ENCODE results near the gene PKDCC. TPM values are rescaled to one million over a fixed set of nuclear protein-coding genes. Genes with fewer than 3 reads are reported as not detected.

The PKDCC gene
- total RNA-seq, 1 donor from 2014 or later, result 42.2 TPM

- H3K4me3 Mint-ChIP-seq (ENCODE audit: unreplicated experiment), result peak overlapping the region; percentile 57
- H3K36me3 Mint-ChIP-seq (ENCODE audit: unreplicated experiment), result no peaks in the 10 kb centered on the region
- no peaks in the 10 kb centered on the region for H3K27me3 Mint-ChIP-seq (ENCODE audit: unreplicated experiment)
- H3K9me3 Mint-ChIP-seq (ENCODE audit: unreplicated experiment), result no peaks in the 10 kb centered on the region
- H3K27ac Mint-ChIP-seq (ENCODE audit: unreplicated experiment), result no peak overlapping the region
- no peak for TF ChIP-seq CTCF (IDR thresholded peaks at IDR 0.05)
- no peak for DNase-seq (ENCODE audit: extremely low spot score, unreplicated experiment)
- H3K4me1 Mint-ChIP-seq (ENCODE audit: unreplicated experiment), result peaks cover 32% of the 10 kb centered on the region
These were observed 1.7 kb upstream of the PKDCC start for GRCh38 chr2:42045848-42046748.

GRCh38 chr2:42046819-42047487, 868 bp upstream of the PKDCC start:
- Mint-ChIP-seq H3K36me3 (ENCODE audit: unreplicated experiment) (no peaks in the 10 kb centered on the region), H3K27me3 (ENCODE audit: unreplicated experiment) (no peaks in the 10 kb centered on the region), H3K9me3 (ENCODE audit: unreplicated experiment) (no peaks in the 10 kb centered on the region), H3K4me3 (ENCODE audit: unreplicated experiment) (peak overlapping the region; percentile 76), H3K27ac (ENCODE audit: unreplicated experiment) (peak overlapping the region; percentile 47), H3K4me1 (ENCODE audit: unreplicated experiment) (peaks cover 39% of the 10 kb centered on the region)
- DNase-seq (ENCODE audit: extremely low spot score, unreplicated experiment), result no peak
- no peak for TF ChIP-seq CTCF (IDR thresholded peaks at IDR 0.05)

- Mint-ChIP-seq H3K4me1 (ENCODE audit: unreplicated experiment) (peaks cover 51% of the 10 kb centered on the region), H3K27me3 (ENCODE audit: unreplicated experiment) (no peaks in the 10 kb centered on the region), H3K9me3 (ENCODE audit: unreplicated experiment) (no peaks in the 10 kb centered on the region), H3K4me3 (ENCODE audit: unreplicated experiment) (peak overlapping the region; percentile 84), H3K27ac (ENCODE audit: unreplicated experiment) (peak overlapping the region; percentile 27), H3K36me3 (ENCODE audit: unreplicated experiment) (peaks cover 2% of the 10 kb centered on the region)
- TF ChIP-seq CTCF (IDR thresholded peaks at IDR 0.05), result no peak
- DNase-seq (ENCODE audit: extremely low spot score, unreplicated experiment), result no peak
These were observed 739 bp downstream of the PKDCC start for GRCh38 chr2:42048299-42049220.

- Mint-ChIP-seq H3K4me3 (ENCODE audit: unreplicated experiment) (peak overlapping the region; percentile 84), H3K9me3 (ENCODE audit: unreplicated experiment) (no peaks in the 10 kb centered on the region), H3K27me3 (ENCODE audit: unreplicated experiment) (no peaks in the 10 kb centered on the region), H3K4me1 (ENCODE audit: unreplicated experiment) (peaks cover 60% of the 10 kb centered on the region), H3K27ac (ENCODE audit: unreplicated experiment) (peak overlapping the region; percentile 27), H3K36me3 (ENCODE audit: unreplicated experiment) (peaks cover 2% of the 10 kb centered on the region)
- TF ChIP-seq CTCF (IDR thresholded peaks at IDR 0.05), result no peak
- DNase-seq (ENCODE audit: extremely low spot score, unreplicated experiment), result no peak
These were observed 1.6 kb downstream of the PKDCC start for GRCh38 chr2:42049221-42050009.

Measured in osteocyte (in vitro differentiated cells).